Body of pancreas (tissue), 4 donors: ENCODE measurements around the gene LATS2.

ENCODE experiments used
- POLR2A ChIP-seq, 3 donors: fragments of 450-650 bp; IDR thresholded peaks; one replicate each; pipeline ENCODE4 v1.6.1; 2016; ENCODE audit warnings: antibody characterized with exemption in 3 of 3, mild to moderate bottlenecking in 2 of 3
- TF ChIP-seq, protein P1 (sequence below), 7 experiments: fragments of 450-650 bp in 4 of 7; fragments of 200-600 bp in 3 of 7; sonication (generic) in 3 of 7; IDR thresholded peaks; one replicate each; pipeline ENCODE4 v1.5.1; 2016 to 2019; ENCODE audit warnings: antibody characterized with exemption in 7 of 7

DNA sequence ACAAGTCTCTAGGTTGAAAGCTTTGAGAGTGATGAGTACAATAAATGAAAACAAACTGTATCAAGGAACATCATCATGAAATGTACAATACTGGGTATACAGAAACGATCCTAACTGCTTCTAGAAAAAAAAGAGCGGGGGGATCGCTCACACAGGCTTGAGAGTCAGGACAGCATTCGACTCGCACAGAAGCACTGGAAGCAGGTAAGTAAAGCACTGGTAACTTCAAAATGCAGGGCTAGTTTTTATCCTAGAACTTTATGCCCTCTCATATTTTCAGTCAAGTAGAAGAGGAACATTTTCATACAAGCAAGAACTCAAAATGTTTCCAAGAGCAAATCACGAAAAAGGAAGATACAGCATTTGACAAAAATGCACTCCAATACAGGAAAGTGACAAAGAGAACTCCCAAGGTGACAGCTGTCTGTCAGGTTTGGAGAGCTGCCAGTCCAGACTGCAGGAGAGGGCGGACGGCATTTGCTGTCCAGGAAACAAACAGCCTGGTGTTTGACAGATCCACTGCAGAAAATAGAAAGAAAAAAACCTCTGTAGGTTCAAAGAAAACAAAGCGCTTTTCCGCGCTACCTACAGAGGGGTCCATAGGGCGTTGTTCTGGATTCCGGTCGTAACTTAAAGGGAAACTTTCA, 100.6 kb downstream of the LATS2 start:
- TF ChIP-seq POLR2A (IDR thresholded peaks at IDR 0.05) = no peak
- TF ChIP-seq, protein P1, sequence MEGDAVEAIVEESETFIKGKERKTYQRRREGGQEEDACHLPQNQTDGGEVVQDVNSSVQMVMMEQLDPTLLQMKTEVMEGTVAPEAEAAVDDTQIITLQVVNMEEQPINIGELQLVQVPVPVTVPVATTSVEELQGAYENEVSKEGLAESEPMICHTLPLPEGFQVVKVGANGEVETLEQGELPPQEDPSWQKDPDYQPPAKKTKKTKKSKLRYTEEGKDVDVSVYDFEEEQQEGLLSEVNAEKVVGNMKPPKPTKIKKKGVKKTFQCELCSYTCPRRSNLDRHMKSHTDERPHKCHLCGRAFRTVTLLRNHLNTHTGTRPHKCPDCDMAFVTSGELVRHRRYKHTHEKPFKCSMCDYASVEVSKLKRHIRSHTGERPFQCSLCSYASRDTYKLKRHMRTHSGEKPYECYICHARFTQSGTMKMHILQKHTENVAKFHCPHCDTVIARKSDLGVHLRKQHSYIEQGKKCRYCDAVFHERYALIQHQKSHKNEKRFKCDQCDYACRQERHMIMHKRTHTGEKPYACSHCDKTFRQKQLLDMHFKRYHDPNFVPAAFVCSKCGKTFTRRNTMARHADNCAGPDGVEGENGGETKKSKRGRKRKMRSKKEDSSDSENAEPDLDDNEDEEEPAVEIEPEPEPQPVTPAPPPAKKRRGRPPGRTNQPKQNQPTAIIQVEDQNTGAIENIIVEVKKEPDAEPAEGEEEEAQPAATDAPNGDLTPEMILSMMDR (IDR thresholded peaks at IDR 0.05) = no peak
